Erythroblast (primary cell): ENCODE results near the gene CGB2.

ENCODE experiments used
- GATA1 ChIP-seq: IDR thresholded peaks from 2 replicates; pipeline ENCODE4 v1.6.1; 2011; ENCODE audit warnings: low read depth, mild to moderate bottlenecking, control low read depth, low read length, moderate library complexity
- POLR2A ChIP-seq: IDR thresholded peaks from 2 replicates; pipeline ENCODE4 v1.6.1; 2011; ENCODE audit warnings: mild to moderate bottlenecking, low read length

DNA sequence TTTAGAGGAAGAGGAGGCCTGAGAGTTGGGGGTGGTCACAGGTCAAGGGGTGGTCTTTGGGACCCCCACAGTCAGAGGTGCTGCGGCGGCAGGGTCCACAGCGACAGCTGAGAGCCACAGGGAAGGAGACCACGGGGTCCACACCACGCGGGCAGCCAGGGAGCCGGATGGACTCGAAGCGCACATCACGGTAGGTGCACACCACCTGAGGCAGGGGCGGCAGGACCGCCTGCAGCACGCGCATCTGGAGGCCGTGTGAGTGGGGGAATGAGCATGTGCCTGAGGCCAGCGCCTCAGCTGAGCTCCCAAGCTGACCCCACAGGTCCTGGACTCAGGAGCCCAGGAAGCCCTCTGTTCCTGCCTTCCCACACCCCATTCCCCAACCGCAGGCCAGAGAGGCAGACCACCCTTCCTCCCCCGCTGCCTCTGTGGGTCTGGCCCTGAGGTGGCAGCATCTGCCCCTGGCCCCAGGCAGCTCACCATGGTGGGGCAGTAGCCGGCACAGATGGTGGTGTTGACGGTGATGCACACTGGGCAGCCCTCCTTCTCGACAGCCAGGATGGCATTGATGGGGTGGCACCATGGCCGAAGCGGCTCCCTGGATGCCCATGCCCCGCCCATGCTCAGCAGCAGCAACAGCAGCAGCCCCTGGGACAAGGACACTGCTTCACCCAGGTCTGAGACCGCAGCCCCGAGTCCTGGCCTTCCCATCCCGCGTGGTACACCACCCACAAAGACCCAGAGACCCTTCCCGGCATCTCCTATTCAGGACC, 15.4 kb upstream of the CGB2 start:
- TF ChIP-seq POLR2A (no peak), GATA1 (no peak)
